ENCODE measurements around the gene PPIF.

- TF ChIP-seq CTCF (conservative IDR thresholded peaks at IDR 0.05 in 1 of 2, IDR thresholded peaks at IDR 0.05 in 1 of 2; ENCODE audit: extremely low read depth in 1 of 2, insufficient read depth in 1 of 2, low read depth in 1 of 2, low read length in 2 of 2) (no peak), EZH2 (IDR thresholded peaks at IDR 0.05; ENCODE audit: borderline replicate concordance, low read length) (no peak)
Observed at GRCh38 chr10:79385804-79386531, 38.7 kb downstream of the PPIF start.
